Mucosa of descending colon (tissue), 3 donors: ENCODE results near the gene FAM200C. TPM values are rescaled to one million over a fixed set of nuclear protein-coding genes. Genes with fewer than 3 reads are reported as not detected.

Experiments used
- ATAC-seq: fragments of 200-7000 bp; cut with Tn5 transposase; one replicate; pipeline ENCODE4 v1.9.1; 2020; ENCODE audit warnings: mild to moderate bottlenecking, moderate library complexity
- DNase-seq, 3 donors: peaks; one replicate each; pipeline ENCODE4 v3.0.0-alpha.2; 2020
- H3K36me3 ChIP-seq: fragments of 200-600 bp; one replicate; pipeline ENCODE4 v1.8.0; 2021; ENCODE audit warnings: low read depth, mild to moderate bottlenecking
- H3K4me1 ChIP-seq: fragments of 200-600 bp; one replicate; pipeline ENCODE4 v1.8.0; 2021; ENCODE audit warnings: low read depth, mild to moderate bottlenecking
- H3K4me3 ChIP-seq: fragments of 200-600 bp; one replicate; pipeline ENCODE4 v1.8.0; 2021; ENCODE audit warnings: mild to moderate bottlenecking
- H3K9me3 ChIP-seq: fragments of 200-600 bp; one replicate; pipeline ENCODE4 v1.8.0; 2021; ENCODE audit warnings: mild to moderate bottlenecking
- CTCF ChIP-seq: fragments of 200-600 bp; IDR thresholded peaks from one replicate; pipeline ENCODE4 v1.8.0; 2022; ENCODE audit warnings: antibody characterized with exemption, mild to moderate bottlenecking
- intact Hi-C, 2 donors: fragments of 100-400 bp; cut with DNase I in 1 of 2; cut with micrococcal nuclease in 1 of 2; formaldehyde crosslinking; loops; one replicate each; pipeline versions ENCODE4 v1.11.0 to v1.11.1; 2022; cut with DNase I, micrococcal nuclease
- total RNA-seq, 3 donors: library from RNA; stranded (reverse); fragmentation: NEBNext Ultra II Directional in 2 of 3; extraction: Animal tissue kit (Norgen Biotek cat#: 25700) in 2 of 3; gene quantifications; one replicate each; pipeline versions ENCODE4 v1.2.1 to v1.2.4, GENCODE V29; 2021 to 2023
- donor health status: DM: no; HTN: no; CAD: no; lungs with moderate emphysema.
- donor health status: DM: no; HTN: no; CAD: no.
- donor health status: DM: no; HTN: yes; CAD: no.

FAM200C gene
- total RNA-seq, 3 donors from 2014 or later = 1.7 to 4.3 (median 1.9) TPM

- intact Hi-C loops = no loop called here
- Histone ChIP-seq H3K4me1 (peaks cover 12% of the 10 kb centered on the region), H3K9me3 (no peaks in the 10 kb centered on the region), H3K36me3 (no peaks in the 10 kb centered on the region), H3K4me3 (peak overlapping the region; percentile 69)
- TF ChIP-seq CTCF = no peak
- DNase-seq (no peak), ATAC-seq (no peak)
Observed at GRCh38 chr5:160419458-160420330, 19.8 kb upstream of the FAM200C start.

GRCh38 chr5:160418561-160419457 is 19.0 kb upstream of the FAM200C start, which contains the start of gene SLU7:
TSS of gene SLU7 (minus strand) at chr5:160419081. CDS start at chr5:160415294, 3,787 bp downstream.
- peak; percentile 92 for ATAC-seq
- peak within 1 kb of the TSS; percentile 69 for H3K4me3 ChIP-seq
- no peak for TF ChIP-seq CTCF
- peaks cover 7% of the 10 kb centered on the region for H3K36me3 ChIP-seq
- H3K4me1 ChIP-seq = peaks cover 12% of the 10 kb centered on the region
- intact Hi-C loops = no loop called here
- no peaks in the 10 kb centered on the region for H3K9me3 ChIP-seq
- peak; percentile 94 to 96 (median 95) for DNase-seq

GRCh38 chr5:160398806-160399205 is 1.0 kb downstream of the FAM200C start:
- H3K36me3 ChIP-seq = peaks cover 3% of the 10 kb centered on the region
- DNase-seq (no peak), ATAC-seq (no peak)
- no peak for TF ChIP-seq CTCF
- H3K4me1 ChIP-seq = peaks cover 11% of the 10 kb centered on the region
- no peak overlapping the region for H3K4me3 ChIP-seq
- H3K9me3 ChIP-seq = no peaks in the 10 kb centered on the region
- intact Hi-C loops = loop anchor here in 1 of 2 donors (10.0 kb wide), 1 partner anchor 384 kb away; no protein-coding TSS in a partner anchor

- ATAC-seq = no peak
- H3K4me3 ChIP-seq = no peak overlapping the region
- intact Hi-C loops = loop anchor here in 1 of 2 donors (10.0 kb wide), 1 partner anchor 383 kb away; no protein-coding TSS in a partner anchor
- peaks cover 11% of the 10 kb centered on the region for H3K4me1 ChIP-seq
- DNase-seq = no peak
- no peaks in the 10 kb centered on the region for H3K36me3 ChIP-seq
- no peak for TF ChIP-seq CTCF
- H3K9me3 ChIP-seq = no peaks in the 10 kb centered on the region
Observed at GRCh38 chr5:160397492-160397891, 2.4 kb downstream of the FAM200C start.

- H3K9me3 ChIP-seq = no peaks in the 10 kb centered on the region
- intact Hi-C loops = loop anchor here in 1 of 2 donors (10.0 kb wide), 1 partner anchor 380 kb away; no protein-coding TSS in a partner anchor
- H3K36me3 ChIP-seq = no peaks in the 10 kb centered on the region
- DNase-seq (no peak), ATAC-seq (no peak)
- no peak overlapping the region for H3K4me3 ChIP-seq
- no peak for TF ChIP-seq CTCF
- H3K4me1 ChIP-seq = peaks cover 11% of the 10 kb centered on the region
Observed at GRCh38 chr5:160395111-160395510, 4.7 kb downstream of the FAM200C start.
